Endothelial cell of umbilical vein (primary cell): Measurements from ENCODE around the gene GAA. TPM values are rescaled to one million over a fixed set of nuclear protein-coding genes. Genes with fewer than 3 reads are reported as not detected.

Experiments
- BruUV-seq: library from RNA; stranded (reverse); fragments of 400-500 nt; replicated peaks from 2 replicates; lab custom pipeline; 2021; lab: Mats Ljungman, UMichigan
- CTCF ChIA-PET: fragments of 300-600, 350-600 bp; sonication (Branson Sonifier 250); formaldehyde crosslinking; loops from one replicate; lab custom pipeline; 2021; ENCODE audit warnings: antibody characterized with exemption, inconsistent platforms; lab: Charles Lee
- POLR2A ChIA-PET: fragments of 300-600, 350-600 bp; sonication (Branson Sonifier 250); formaldehyde crosslinking; loops from one replicate; lab custom pipeline; 2021; ENCODE audit warnings: antibody characterized with exemption, inconsistent platforms; lab: Charles Lee
- DNase-seq: peaks from one replicate; pipeline ENCODE4 v3.0.0-alpha.2; 2011; ENCODE audit warnings: low read depth, low spot score
- FAIRE-seq: peaks from 2 replicates; lab custom pipeline; 2011; peaks lifted over from hg19 to GRCh38; lab: Jason Lieb, UNC
- H2AFZ ChIP-seq: 2 replicates; pipeline ENCODE4 v1.6.0; 2012; ENCODE audit warnings: low read depth, low read length, control low read depth, inconsistent platforms
- H3K27ac ChIP-seq: 2 replicates; pipeline ENCODE4 v1.5.1; 2011; ENCODE audit warnings: low read depth, mild to moderate bottlenecking, control low read depth, low read length, moderate library complexity; ENCODE audit not compliant: insufficient read depth
- H3K27me3 ChIP-seq, 2 experiments: 2 replicates each; pipeline versions ENCODE4 v1.6.0 to v1.6.1; 2011; ENCODE audit warnings: low read length in 2 of 2, mixed read lengths in 1 of 2; ENCODE audit not compliant: control insufficient read depth in 2 of 2, insufficient read depth in 2 of 2
- H3K36me3 ChIP-seq, 2 experiments: 2 replicates in 1 of 2; 3 replicates in 1 of 2; pipeline ENCODE4 v1.5.1; 2011; ENCODE audit warnings: low read length in 2 of 2, mild to moderate bottlenecking in 1 of 2, moderate library complexity in 1 of 2; ENCODE audit not compliant: control insufficient read depth in 2 of 2, insufficient read depth in 2 of 2; ENCODE audit errors: extremely low read depth in 1 of 2
- H3K4me1 ChIP-seq: 3 replicates; pipeline ENCODE4 v1.5.1; 2011; ENCODE audit warnings: mild to moderate bottlenecking, low read length; ENCODE audit not compliant: control insufficient read depth, insufficient read depth; ENCODE audit errors: extremely low read depth
- H3K4me2 ChIP-seq: 2 replicates; pipeline ENCODE4 v1.6.1; 2011; ENCODE audit warnings: low read length, control low read depth, mixed read lengths; ENCODE audit not compliant: insufficient read depth
- H3K4me3 ChIP-seq, 3 experiments: fragments of 200-600 bp in 1 of 3; sonication (generic), shearing (Covaris generic) in 1 of 3; replicated peaks in 1 of 3; 2 replicates each; pipeline ENCODE4 v1.5.1; 2011 to 2016; ENCODE audit warnings: control low read depth in 3 of 3, low read length in 3 of 3, mild to moderate bottlenecking in 2 of 3, inconsistent platforms in 1 of 3, low read depth in 1 of 3, moderate library complexity in 1 of 3; ENCODE audit not compliant: insufficient read depth in 1 of 3
- H3K79me2 ChIP-seq: 2 replicates; pipeline ENCODE4 v1.6.0; 2012; ENCODE audit warnings: low read length, inconsistent platforms; ENCODE audit not compliant: control insufficient read depth, insufficient read depth
- H3K9ac ChIP-seq: replicated peaks from 2 replicates; pipeline ENCODE3; 2011; ENCODE audit warnings: low read length, control low read depth; ENCODE audit not compliant: insufficient read depth; ENCODE audit errors: extremely low read depth
- H3K9me1 ChIP-seq: replicated peaks from 3 replicates; pipeline ENCODE4 v1.6.0; 2011; ENCODE audit warnings: mild to moderate bottlenecking, low read length; ENCODE audit not compliant: control insufficient read depth, insufficient read depth; ENCODE audit errors: extremely low read depth
- H3K9me3 ChIP-seq: replicated peaks from 2 replicates; pipeline ENCODE4 v1.5.1; 2012; ENCODE audit warnings: low read length, inconsistent platforms; ENCODE audit not compliant: control insufficient read depth, insufficient read depth
- H4K20me1 ChIP-seq: replicated peaks from 2 replicates; pipeline ENCODE3; 2011; ENCODE audit warnings: mild to moderate bottlenecking, low read length; ENCODE audit not compliant: control insufficient read depth, insufficient read depth; ENCODE audit errors: extremely low read depth
- EZH2 ChIP-seq: IDR thresholded peaks from 2 replicates; pipeline ENCODE4 v1.6.1; 2012; ENCODE audit warnings: borderline replicate concordance, low read depth, mild to moderate bottlenecking, moderate library complexity, low read length, inconsistent platforms; ENCODE audit not compliant: severe bottlenecking
- FOS ChIP-seq: IDR thresholded peaks from 2 replicates; pipeline ENCODE4 v1.6.1; 2011; ENCODE audit warnings: mild to moderate bottlenecking, low read length, moderate library complexity, borderline replicate concordance; ENCODE audit not compliant: insufficient read depth
- GATA2 ChIP-seq: IDR thresholded peaks from 2 replicates; pipeline ENCODE4 v1.7.0; 2011; ENCODE audit warnings: low read depth, mild to moderate bottlenecking, moderate library complexity, mixed read lengths, low read length; ENCODE audit not compliant: insufficient read length, insufficient read depth
- JUN ChIP-seq: IDR thresholded peaks from 2 replicates; pipeline ENCODE4 v1.6.1; 2011; ENCODE audit warnings: borderline replicate concordance, low read depth; ENCODE audit not compliant: insufficient read length, insufficient read depth
- MYC ChIP-seq: IDR thresholded peaks from one replicate; pipeline ENCODE4 v1.6.1; 2011; ENCODE audit warnings: mild to moderate bottlenecking, low read depth, low read length
- POLR2A ChIP-seq: IDR thresholded peaks from 2 replicates; pipeline ENCODE4 v1.6.1; 2012; ENCODE audit warnings: low read depth, mild to moderate bottlenecking, control low read depth, low read length
- POLR2AphosphoS5 ChIP-seq: IDR thresholded peaks from 2 replicates; pipeline ENCODE4 v1.6.1; 2012; ENCODE audit warnings: low read depth, mild to moderate bottlenecking, control low read depth, low read length, moderate library complexity; ENCODE audit not compliant: insufficient read depth
- dilution Hi-C: fragments of 300-500 bp; cut with MboI; formaldehyde crosslinking; loops from one replicate; pipeline ENCODE4 v1.15.0; 2019; ENCODE audit warnings: low sequenced_read_pairs; ENCODE audit not compliant: extremely low pct_ligation_motif_present
- intact Hi-C: fragments of 100-400 bp; cut with micrococcal nuclease; formaldehyde crosslinking; loops from one replicate; pipeline ENCODE4 v1.10.0; 2022
- polyA plus RNA-seq, 4 experiments: library from polyadenylated mRNA; depleted of rRNA in 3 of 4; stranded (reverse) in 3 of 4; unstranded in 1 of 4; fragments of >200 nt; gene quantifications; 2 replicates each; pipeline versions ENCODE4 v1.2.1 to v1.2.3, GENCODE V29; 2011 to 2012; ENCODE audit warnings: missing spikeins in 1 of 4
- total RNA-seq: library from RNA; stranded (reverse); gene quantifications from 2 replicates; pipeline ENCODE4 v1.2.3, GENCODE V29; 2021
- TF ChIP-seq, protein P1 (sequence below): IDR thresholded peaks from 2 replicates; pipeline ENCODE4 v1.6.1; 2011; ENCODE audit not compliant: insufficient read depth, insufficient read length
- TF ChIP-seq, protein P2 (sequence below), 2 donors: IDR thresholded peaks; 1 replicate in 1 of 2; 2 replicates in 1 of 2; pipeline ENCODE4 v1.5.1; 2011; ENCODE audit warnings: low read length in 2 of 2, mild to moderate bottlenecking in 2 of 2, moderate library complexity in 2 of 2, control low read depth in 1 of 2, inconsistent platforms in 1 of 2, low read depth in 1 of 2; ENCODE audit not compliant: insufficient read depth in 1 of 2; ENCODE audit errors: extremely low read depth in 1 of 2

The GAA gene
- total and polyA plus RNA-seq, 2 donors (not counting 3 experiments of a cell fraction or from before 2014, with no cell fraction given), result 26.3 to 49.7 TPM

DNA sequence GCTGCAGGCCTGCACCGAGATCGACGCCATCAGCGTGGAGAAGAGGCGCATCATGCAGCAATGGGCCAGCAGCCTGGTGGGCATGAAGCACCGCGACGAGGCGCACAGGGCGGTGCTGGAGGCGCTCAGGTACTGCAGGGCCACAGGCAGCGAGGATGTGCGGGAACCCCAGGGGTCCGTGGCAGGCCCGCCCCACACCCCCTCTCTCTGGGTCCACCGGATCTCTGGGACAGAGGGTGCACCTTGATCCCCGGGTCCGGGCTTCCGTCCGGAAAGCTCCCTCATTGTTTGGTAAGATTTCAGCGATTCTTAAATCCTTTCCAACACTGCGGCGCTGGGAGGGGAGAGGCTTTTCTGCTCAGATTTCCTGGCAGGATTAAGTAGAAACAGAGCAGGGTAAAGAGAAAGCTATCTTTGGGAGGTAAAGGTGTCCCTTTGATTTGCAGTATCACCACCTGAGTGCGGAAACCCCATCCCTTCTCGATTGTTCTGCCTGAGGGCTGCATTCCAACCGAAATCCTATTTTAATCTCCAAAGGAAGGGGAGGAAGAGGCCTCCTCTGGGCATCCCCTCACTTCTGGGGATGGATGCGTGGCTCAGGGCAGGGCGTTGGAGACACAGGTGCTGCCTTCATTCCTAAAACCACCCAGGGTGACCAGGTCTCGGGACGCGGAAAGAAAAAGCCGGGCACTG lies 35.8 kb upstream of the GAA start:
- H4K20me1 ChIP-seq, result no peaks in the 10 kb centered on the region
- intact Hi-C loops, result no loop called here
- no peak overlapping the region for H3K27ac ChIP-seq
- H3K9me3 ChIP-seq, result no peaks in the 10 kb centered on the region
- TF ChIP-seq POLR2A (no peak), JUN (no peak), EZH2 (no peak), FOS (no peak), POLR2AphosphoS5 (no peak), MYC (no peak), GATA2 (no peak)
- TF ChIP-seq, protein P1, sequence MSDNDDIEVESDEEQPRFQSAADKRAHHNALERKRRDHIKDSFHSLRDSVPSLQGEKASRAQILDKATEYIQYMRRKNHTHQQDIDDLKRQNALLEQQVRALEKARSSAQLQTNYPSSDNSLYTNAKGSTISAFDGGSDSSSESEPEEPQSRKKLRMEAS, result no peak
- TF ChIP-seq, protein P2, sequence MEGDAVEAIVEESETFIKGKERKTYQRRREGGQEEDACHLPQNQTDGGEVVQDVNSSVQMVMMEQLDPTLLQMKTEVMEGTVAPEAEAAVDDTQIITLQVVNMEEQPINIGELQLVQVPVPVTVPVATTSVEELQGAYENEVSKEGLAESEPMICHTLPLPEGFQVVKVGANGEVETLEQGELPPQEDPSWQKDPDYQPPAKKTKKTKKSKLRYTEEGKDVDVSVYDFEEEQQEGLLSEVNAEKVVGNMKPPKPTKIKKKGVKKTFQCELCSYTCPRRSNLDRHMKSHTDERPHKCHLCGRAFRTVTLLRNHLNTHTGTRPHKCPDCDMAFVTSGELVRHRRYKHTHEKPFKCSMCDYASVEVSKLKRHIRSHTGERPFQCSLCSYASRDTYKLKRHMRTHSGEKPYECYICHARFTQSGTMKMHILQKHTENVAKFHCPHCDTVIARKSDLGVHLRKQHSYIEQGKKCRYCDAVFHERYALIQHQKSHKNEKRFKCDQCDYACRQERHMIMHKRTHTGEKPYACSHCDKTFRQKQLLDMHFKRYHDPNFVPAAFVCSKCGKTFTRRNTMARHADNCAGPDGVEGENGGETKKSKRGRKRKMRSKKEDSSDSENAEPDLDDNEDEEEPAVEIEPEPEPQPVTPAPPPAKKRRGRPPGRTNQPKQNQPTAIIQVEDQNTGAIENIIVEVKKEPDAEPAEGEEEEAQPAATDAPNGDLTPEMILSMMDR (IDR thresholded peaks at IDR 0.05; ENCODE audit: extremely low read depth in 1 of 2, insufficient read depth in 1 of 2, low read depth in 1 of 2, low read length in 2 of 2), result no peak
- H3K9me1 ChIP-seq, result no peaks in the 10 kb centered on the region
- H3K27me3 ChIP-seq, result no peaks in the 10 kb centered on the region
- FAIRE-seq, result no peak
- peaks cover 19% of the 10 kb centered on the region for H3K4me1 ChIP-seq
- no peaks in the 10 kb centered on the region for H3K79me2 ChIP-seq
- no peak overlapping the region for H3K4me3 ChIP-seq
- no TSS peak for BruUV-seq
- H3K9ac ChIP-seq, result no peak overlapping the region
- ChIA-PET CTCF (interaction anchor here (1.1 kb wide), 1 partner anchor 36 kb away, joined by 4 read pairs; the partner anchor contains the start of gene GAA), POLR2A (no interaction called here)
- no peak for DNase-seq
- H3K36me3 ChIP-seq, result no peaks in the 10 kb centered on the region
- dilution Hi-C loops, result no loop called here
- no peak overlapping the region for H3K4me2 ChIP-seq
- no peak overlapping the region for H2AFZ ChIP-seq
